CD14-positive monocyte (primary cell): ENCODE data around the gene PEX10. TPM values are rescaled to one million over a fixed set of nuclear protein-coding genes. Genes with fewer than 3 reads are reported as not detected.
A peak's percentile ranks its signal among the peaks of the same experiment; 100 is the strongest.

Source experiments
- DNase-seq, 3 donors: peaks; one replicate each; pipeline ENCODE4 v3.0.0-alpha.2; 2011 to 2022
- H2AFZ ChIP-seq: 2 replicates; pipeline ENCODE4 v1.6.0; 2012; ENCODE audit warnings: mild to moderate bottlenecking, low read depth, low read length, inconsistent platforms; ENCODE audit not compliant: insufficient read depth, poor library complexity, severe bottlenecking
- H3K27ac ChIP-seq, 2 donors: 1 replicate in 1 of 2; 2 replicates in 1 of 2; pipeline ENCODE4 v1.5.1; 2012 to 2013; ENCODE audit warnings: low read length in 2 of 2, control low read depth in 1 of 2, inconsistent platforms in 1 of 2, low read depth in 1 of 2, mild to moderate bottlenecking in 1 of 2
- H3K27me3 ChIP-seq, 2 donors: one replicate each; pipeline versions ENCODE4 v1.6.0 to v1.6.1; 2011 to 2013; ENCODE audit warnings: low read length in 2 of 2; ENCODE audit not compliant: control insufficient read depth in 2 of 2, insufficient read depth in 2 of 2
- H3K36me3 ChIP-seq, 2 donors: replicated peaks in 1 of 2; 1 replicate in 1 of 2; 2 replicates in 1 of 2; pipeline versions ENCODE4 v1.5.1 to v1.6.1; 2012 to 2013; ENCODE audit warnings: low read length in 2 of 2, control low read depth in 1 of 2, inconsistent platforms in 1 of 2, mild to moderate bottlenecking in 1 of 2; ENCODE audit not compliant: insufficient read depth in 2 of 2, control insufficient read depth in 1 of 2
- H3K4me1 ChIP-seq, 2 donors: 1 replicate in 1 of 2; 2 replicates in 1 of 2; pipeline versions ENCODE4 v1.5.1 to v1.6.1; 2012 to 2013; ENCODE audit warnings: low read length in 2 of 2, control low read depth in 1 of 2, inconsistent platforms in 1 of 2, mild to moderate bottlenecking in 1 of 2, moderate library complexity in 1 of 2; ENCODE audit not compliant: insufficient read depth in 2 of 2, control insufficient read depth in 1 of 2
- H3K4me2 ChIP-seq: replicated peaks from 2 replicates; pipeline ENCODE3; 2012; ENCODE audit warnings: low read length, moderate library complexity, mild to moderate bottlenecking; ENCODE audit not compliant: poor library complexity, severe bottlenecking; ENCODE audit errors: extremely low read depth
- H3K4me3 ChIP-seq, 3 experiments: fragments of 200-600 bp in 1 of 3; sonication (generic) in 1 of 3; replicated peaks in 1 of 3; 1 replicate in 2 of 3; 2 replicates in 1 of 3; pipeline ENCODE4 v1.5.1; 2011 to 2013; ENCODE audit warnings: low read length in 3 of 3, mild to moderate bottlenecking in 3 of 3, control low read depth in 2 of 3, low read depth in 2 of 3, inconsistent platforms in 1 of 3, moderate library complexity in 1 of 3
- H3K79me2 ChIP-seq: 2 replicates; pipeline ENCODE4 v1.6.0; 2012; ENCODE audit warnings: mild to moderate bottlenecking, control low read depth, inconsistent platforms, low read length, moderate library complexity; ENCODE audit not compliant: insufficient read depth
- H3K9ac ChIP-seq: 2 replicates; pipeline ENCODE4 v1.6.0; 2017; ENCODE audit warnings: low read length, mild to moderate bottlenecking; ENCODE audit not compliant: insufficient read depth, poor library complexity, severe bottlenecking
- H3K9me3 ChIP-seq, 2 donors: replicated peaks in 1 of 2; 1 replicate in 1 of 2; 2 replicates in 1 of 2; pipeline versions ENCODE4 v1.5.1 to v1.6.1; 2012 to 2013; ENCODE audit warnings: low read length in 2 of 2, control low read depth in 1 of 2; ENCODE audit not compliant: control insufficient read depth in 1 of 2, insufficient read depth in 1 of 2
- H4K20me1 ChIP-seq: 2 replicates; pipeline ENCODE4 v1.6.0; 2012; ENCODE audit warnings: mild to moderate bottlenecking, low read length, control low read depth, moderate library complexity; ENCODE audit not compliant: insufficient read depth
- H3K27ac Mint-ChIP-seq, 7 donors: one replicate each; pipeline ENCODE4 v1.8.0; 2020; ENCODE audit warnings: mild to moderate bottlenecking in 7 of 7, mixed read lengths in 7 of 7, moderate library complexity in 6 of 7, inconsistent platforms in 2 of 7
- H3K27me3 Mint-ChIP-seq, 3 donors: one replicate each; pipeline ENCODE4 v1.8.0; 2021 to 2022; ENCODE audit warnings: low read depth in 3 of 3, mild to moderate bottlenecking in 3 of 3, mixed read lengths in 3 of 3, moderate library complexity in 3 of 3, inconsistent platforms in 1 of 3
- H3K36me3 Mint-ChIP-seq, 2 donors: one replicate each; pipeline ENCODE4 v1.8.0; 2020; ENCODE audit warnings: mixed read lengths in 2 of 2, inconsistent platforms in 1 of 2, mild to moderate bottlenecking in 1 of 2
- H3K4me1 Mint-ChIP-seq: one replicate; pipeline ENCODE4 v1.8.0; 2020; ENCODE audit warnings: mild to moderate bottlenecking, mixed read lengths
- H3K4me3 Mint-ChIP-seq, 2 donors: one replicate each; pipeline ENCODE4 v1.8.0; 2020; ENCODE audit warnings: mild to moderate bottlenecking in 2 of 2, mixed read lengths in 2 of 2, moderate library complexity in 1 of 2
- H3K9me3 Mint-ChIP-seq, 7 donors: one replicate each; pipeline ENCODE4 v1.8.0; 2020 to 2022; ENCODE audit warnings: mixed read lengths in 7 of 7, mild to moderate bottlenecking in 6 of 7, moderate library complexity in 6 of 7, inconsistent platforms in 2 of 7
- CTCF ChIP-seq: fragments of 200-600 bp; IDR thresholded peaks from one replicate; pipeline ENCODE4 v1.8.0; 2022; ENCODE audit warnings: antibody characterized with exemption, mild to moderate bottlenecking
- WGBS: methylation state at CpG from one replicate; pipeline ENCODE4 v1.1.5; 2013; ENCODE audit warnings: missing lambda C conversion rate; ENCODE audit not compliant: insufficient coverage; 5-methylcytosine and 5-hydroxymethylcytosine counted together
- intact Hi-C, 2 donors: fragments of 100-400 bp; cut with micrococcal nuclease; formaldehyde crosslinking; loops; one replicate each; pipeline versions ENCODE4 v1.15.0 to v1.15.1; 2023
- polyA plus RNA-seq, 3 donors: library from polyadenylated mRNA; depleted of rRNA in 1 of 3; unstranded in 2 of 3; stranded (reverse) in 1 of 3; fragments of 300-500 nt in 2 of 3; fragments of >200 nt in 1 of 3; fragmentation: Illumina TruSeq in 2 of 3; gene quantifications; 1 replicate in 2 of 3; 2 replicates in 1 of 3; pipeline ENCODE4 v1.2.3, GENCODE V29; 2012 to 2021

PEX10 gene
- polyA plus RNA-seq, 3 donors = 7.0 to 10.5 (median 8.2) TPM

- Histone ChIP-seq H3K9me3 (no peaks in the 10 kb centered on the region), H3K27ac (no peak overlapping the region), H3K36me3 (peaks cover 12 to 23% of the 10 kb centered on the region in 2 donors), H2AFZ (no peak overlapping the region), H4K20me1 (peaks cover 12% of the 10 kb centered on the region), H3K4me2 (no peak overlapping the region), H3K79me2 (peaks cover 5% of the 10 kb centered on the region), H3K27me3 (no peaks in the 10 kb centered on the region), H3K4me1 (peaks cover 17 to 20% of the 10 kb centered on the region in 2 donors), H3K9ac (no peak overlapping the region), H3K4me3 (no peak overlapping the region)
- H3K4me3 Mint-ChIP-seq = no peak overlapping the region
- intact Hi-C loops = no loop called here
- H3K4me1 Mint-ChIP-seq = peaks cover 6% of the 10 kb centered on the region
- H3K9me3 Mint-ChIP-seq = no peaks in the 10 kb centered on the region
- DNase-seq = no peak
- no peak for TF ChIP-seq CTCF
- H3K27ac Mint-ChIP-seq = peak overlapping the region in 3 of 7 donors; percentile 32 to 47 (median 37)
- peaks cover 0 to 4% (median 2%) of the 10 kb centered on the region in 3 donors for H3K27me3 Mint-ChIP-seq
- 97% methylated on average over 13 of the region's 13 CpGs for WGBS
- peaks cover 24 to 42% of the 10 kb centered on the region in 2 donors for H3K36me3 Mint-ChIP-seq
These were observed 3.5 kb downstream of the PEX10 start for GRCh38 chr1:2408859-2409276.

- peaks cover 0 to 4% (median 2%) of the 10 kb centered on the region in 3 donors for H3K27me3 Mint-ChIP-seq
- Histone ChIP-seq H3K27ac (no peak overlapping the region), H3K4me1 (peaks cover 12 to 16% of the 10 kb centered on the region in 2 donors), H3K27me3 (no peaks in the 10 kb centered on the region), H3K79me2 (peaks cover 5% of the 10 kb centered on the region), H3K9me3 (no peaks in the 10 kb centered on the region), H3K4me3 (no peak overlapping the region), H3K4me2 (no peak overlapping the region), H3K9ac (no peak overlapping the region), H2AFZ (no peak overlapping the region), H4K20me1 (peaks cover 13% of the 10 kb centered on the region), H3K36me3 (peaks cover 16 to 27% of the 10 kb centered on the region in 2 donors)
- H3K4me3 Mint-ChIP-seq = no peak overlapping the region
- H3K36me3 Mint-ChIP-seq = peaks cover 28 to 46% of the 10 kb centered on the region in 2 donors
- H3K9me3 Mint-ChIP-seq = no peaks in the 10 kb centered on the region
- H3K4me1 Mint-ChIP-seq = peaks cover 5% of the 10 kb centered on the region
- H3K27ac Mint-ChIP-seq = no peak overlapping the region
- intact Hi-C loops = no loop called here
- TF ChIP-seq CTCF = no peak
- DNase-seq = no peak
- WGBS = 95% methylated on average over 17 of the region's 24 CpGs
These were observed 3.9 kb downstream of the PEX10 start for GRCh38 chr1:2408456-2408855.
